Upper lobe of left lung (tissue), 4 donors: ENCODE data around the gene MAPK13.

Experiments
- EP300 ChIP-seq, 4 donors: sonication (generic); formaldehyde crosslinking; IDR thresholded peaks; one replicate each; pipeline ENCODE4 v1.5.1; 2017; ENCODE audit warnings: antibody characterized with exemption in 4 of 4, control low read depth in 2 of 4
- TF ChIP-seq, protein P1 (sequence below), 6 experiments: fragments of 450-650 bp in 4 of 6; fragments of 200-600 bp in 2 of 6; sonication (generic) in 2 of 6; IDR thresholded peaks; one replicate each; pipeline ENCODE4 v1.5.1; 2016 to 2019; ENCODE audit warnings: antibody characterized with exemption in 6 of 6

DNA sequence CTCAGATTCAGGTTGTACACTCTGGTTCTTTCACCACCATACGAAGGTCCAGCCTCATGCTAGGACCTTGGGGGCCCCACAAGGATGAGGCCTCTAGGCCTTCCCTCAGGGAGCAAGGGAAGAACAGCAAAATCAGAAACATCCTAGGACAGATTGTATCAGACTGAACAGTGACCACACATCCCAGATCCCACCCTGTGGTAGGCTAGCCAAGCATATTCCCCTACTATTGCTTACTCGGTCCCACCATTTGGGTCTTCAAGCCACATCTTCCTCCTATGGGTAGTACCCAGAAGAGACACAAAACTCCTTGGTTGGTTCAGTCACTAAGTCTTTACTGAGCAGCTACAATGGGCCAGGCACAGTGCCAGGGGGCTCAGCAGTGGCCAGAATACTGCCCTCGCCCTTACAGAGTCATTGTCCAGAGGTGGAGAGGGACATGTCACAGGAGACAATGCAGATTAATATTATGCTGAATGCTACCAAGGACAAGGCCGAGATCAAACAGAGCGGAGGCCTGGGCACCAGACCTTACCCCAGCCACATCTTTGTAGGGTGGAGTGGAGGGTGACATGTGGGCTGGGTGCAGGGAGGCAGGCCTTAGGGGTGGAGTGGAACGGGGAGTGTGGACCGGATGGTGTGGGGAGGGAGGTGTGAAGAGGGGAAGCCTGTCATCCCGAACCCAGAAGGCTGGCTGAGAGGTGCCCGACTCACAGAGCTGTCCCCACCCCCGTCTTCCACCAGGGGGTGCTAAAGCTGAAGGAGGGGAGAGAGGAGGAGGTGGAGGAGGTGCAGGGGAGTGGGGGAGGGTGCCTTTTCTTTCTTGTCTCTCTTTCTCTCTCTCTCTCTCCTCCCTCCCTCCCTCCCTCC is 6.8 kb upstream of the MAPK13 start:
- TF ChIP-seq, protein P1, sequence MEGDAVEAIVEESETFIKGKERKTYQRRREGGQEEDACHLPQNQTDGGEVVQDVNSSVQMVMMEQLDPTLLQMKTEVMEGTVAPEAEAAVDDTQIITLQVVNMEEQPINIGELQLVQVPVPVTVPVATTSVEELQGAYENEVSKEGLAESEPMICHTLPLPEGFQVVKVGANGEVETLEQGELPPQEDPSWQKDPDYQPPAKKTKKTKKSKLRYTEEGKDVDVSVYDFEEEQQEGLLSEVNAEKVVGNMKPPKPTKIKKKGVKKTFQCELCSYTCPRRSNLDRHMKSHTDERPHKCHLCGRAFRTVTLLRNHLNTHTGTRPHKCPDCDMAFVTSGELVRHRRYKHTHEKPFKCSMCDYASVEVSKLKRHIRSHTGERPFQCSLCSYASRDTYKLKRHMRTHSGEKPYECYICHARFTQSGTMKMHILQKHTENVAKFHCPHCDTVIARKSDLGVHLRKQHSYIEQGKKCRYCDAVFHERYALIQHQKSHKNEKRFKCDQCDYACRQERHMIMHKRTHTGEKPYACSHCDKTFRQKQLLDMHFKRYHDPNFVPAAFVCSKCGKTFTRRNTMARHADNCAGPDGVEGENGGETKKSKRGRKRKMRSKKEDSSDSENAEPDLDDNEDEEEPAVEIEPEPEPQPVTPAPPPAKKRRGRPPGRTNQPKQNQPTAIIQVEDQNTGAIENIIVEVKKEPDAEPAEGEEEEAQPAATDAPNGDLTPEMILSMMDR (IDR thresholded peaks at IDR 0.05), result peak; percentile 74 to 89 (median 85)
- no peak for TF ChIP-seq EP300 (IDR thresholded peaks at IDR 0.05)
